Nucleus accumbens (tissue), 56 donors: Measurements from ENCODE around the gene NOP58.
"Not testable (repeated sequence)": the region's sequence is repeated elsewhere in the genome, so short reads cannot be mapped to it uniquely, and the experiment has no call there.

Source experiments
- DNase-seq, 56 donors: peaks; one replicate each; lab custom pipeline; 2025; lab: John Stamatoyannopoulos, UW

Gene NOP58, protein sequence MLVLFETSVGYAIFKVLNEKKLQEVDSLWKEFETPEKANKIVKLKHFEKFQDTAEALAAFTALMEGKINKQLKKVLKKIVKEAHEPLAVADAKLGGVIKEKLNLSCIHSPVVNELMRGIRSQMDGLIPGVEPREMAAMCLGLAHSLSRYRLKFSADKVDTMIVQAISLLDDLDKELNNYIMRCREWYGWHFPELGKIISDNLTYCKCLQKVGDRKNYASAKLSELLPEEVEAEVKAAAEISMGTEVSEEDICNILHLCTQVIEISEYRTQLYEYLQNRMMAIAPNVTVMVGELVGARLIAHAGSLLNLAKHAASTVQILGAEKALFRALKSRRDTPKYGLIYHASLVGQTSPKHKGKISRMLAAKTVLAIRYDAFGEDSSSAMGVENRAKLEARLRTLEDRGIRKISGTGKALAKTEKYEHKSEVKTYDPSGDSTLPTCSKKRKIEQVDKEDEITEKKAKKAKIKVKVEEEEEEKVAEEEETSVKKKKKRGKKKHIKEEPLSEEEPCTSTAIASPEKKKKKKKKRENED

DNA sequence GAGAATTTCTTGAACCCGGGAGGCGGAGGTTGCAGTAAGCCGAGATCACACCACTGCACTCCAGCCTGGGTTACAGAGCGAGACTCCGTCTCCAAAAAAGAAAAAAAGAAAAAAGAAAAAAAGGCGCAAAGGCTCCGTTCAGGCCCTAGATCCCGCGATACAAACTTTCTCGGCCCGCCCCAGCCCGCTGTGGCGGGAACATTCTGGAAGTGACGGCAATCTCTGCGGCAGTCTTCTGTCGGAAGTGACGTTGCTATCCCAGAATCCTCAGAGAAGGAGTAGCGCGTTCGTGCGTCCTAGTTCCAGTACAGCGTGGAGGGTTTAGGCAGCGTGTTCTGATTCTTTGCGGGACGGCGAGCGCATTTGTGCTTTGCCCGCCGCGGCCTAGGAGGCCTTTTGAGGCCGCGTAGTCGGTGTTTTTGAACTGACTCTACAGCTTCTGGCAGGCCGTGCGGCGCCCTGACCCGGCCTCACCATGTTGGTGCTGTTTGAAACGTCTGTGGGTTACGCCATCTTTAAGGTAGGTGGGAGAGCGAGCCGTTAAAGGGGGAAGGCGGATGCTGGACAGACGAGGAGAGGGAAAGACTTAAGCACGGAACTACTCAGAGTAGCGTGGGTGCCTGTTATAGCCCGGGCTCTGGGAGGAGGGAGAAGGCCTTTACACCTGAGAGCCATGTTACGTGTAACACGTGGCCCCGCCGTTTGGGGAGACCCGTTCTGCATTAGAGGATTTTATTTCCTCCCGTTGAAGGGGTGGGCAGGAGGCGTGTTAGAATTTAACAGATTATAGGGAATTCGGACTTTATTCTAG is at the start of gene NOP58:
TSS of gene NOP58 (plus strand) at position 297 of the 811 bp plus-strand sequence. CDS start at position 476, 179 bp downstream.
- DNase-seq, result peak; percentile 49 to 96 (median 90)

DNA sequence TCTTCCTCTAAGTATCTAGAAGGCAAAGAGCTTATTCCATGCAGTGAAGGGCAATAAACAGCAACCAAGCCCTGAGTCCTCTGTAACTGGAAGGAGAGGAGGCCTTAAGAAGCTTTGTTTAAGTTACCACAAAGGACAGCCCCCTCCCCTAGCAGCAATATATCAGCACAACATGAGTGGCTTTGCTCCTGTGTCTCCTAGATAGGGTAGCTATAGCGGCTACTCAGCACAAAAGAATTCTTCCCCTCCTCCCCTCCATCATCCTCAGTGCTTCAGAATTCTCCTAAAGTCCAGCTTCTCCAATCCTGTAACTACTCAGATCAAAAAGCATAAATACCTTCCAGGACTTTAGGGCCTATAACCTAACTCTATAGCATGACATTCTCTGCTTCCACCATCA is 43.7 kb upstream of the NOP58 start:
- no peak for DNase-seq

DNA sequence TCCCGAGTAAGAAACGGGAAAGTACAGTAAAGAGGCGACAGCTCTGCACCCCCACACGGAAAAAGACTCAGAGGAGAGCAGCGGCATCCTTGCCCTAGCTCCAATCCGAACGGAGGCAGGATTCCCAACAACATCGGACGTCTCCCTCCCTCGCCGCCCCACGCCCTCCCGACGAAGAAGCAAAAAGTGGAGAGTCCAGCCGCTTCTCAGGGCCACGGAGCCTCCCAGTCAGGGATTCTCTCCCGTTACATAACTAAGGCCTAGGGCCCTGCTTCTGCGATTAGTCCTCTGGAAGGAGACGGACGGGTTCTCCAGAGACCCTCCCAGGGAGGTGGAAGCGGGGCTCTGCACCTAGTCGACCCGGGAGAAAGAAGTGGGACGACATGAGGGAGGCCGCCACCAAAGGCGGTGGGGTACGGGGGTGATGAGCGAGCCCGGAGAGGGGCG is 27.8 kb upstream of the NOP58 start:
- peak in 40 of 56 donors; percentile 3 to 59 (median 36) for DNase-seq

DNA sequence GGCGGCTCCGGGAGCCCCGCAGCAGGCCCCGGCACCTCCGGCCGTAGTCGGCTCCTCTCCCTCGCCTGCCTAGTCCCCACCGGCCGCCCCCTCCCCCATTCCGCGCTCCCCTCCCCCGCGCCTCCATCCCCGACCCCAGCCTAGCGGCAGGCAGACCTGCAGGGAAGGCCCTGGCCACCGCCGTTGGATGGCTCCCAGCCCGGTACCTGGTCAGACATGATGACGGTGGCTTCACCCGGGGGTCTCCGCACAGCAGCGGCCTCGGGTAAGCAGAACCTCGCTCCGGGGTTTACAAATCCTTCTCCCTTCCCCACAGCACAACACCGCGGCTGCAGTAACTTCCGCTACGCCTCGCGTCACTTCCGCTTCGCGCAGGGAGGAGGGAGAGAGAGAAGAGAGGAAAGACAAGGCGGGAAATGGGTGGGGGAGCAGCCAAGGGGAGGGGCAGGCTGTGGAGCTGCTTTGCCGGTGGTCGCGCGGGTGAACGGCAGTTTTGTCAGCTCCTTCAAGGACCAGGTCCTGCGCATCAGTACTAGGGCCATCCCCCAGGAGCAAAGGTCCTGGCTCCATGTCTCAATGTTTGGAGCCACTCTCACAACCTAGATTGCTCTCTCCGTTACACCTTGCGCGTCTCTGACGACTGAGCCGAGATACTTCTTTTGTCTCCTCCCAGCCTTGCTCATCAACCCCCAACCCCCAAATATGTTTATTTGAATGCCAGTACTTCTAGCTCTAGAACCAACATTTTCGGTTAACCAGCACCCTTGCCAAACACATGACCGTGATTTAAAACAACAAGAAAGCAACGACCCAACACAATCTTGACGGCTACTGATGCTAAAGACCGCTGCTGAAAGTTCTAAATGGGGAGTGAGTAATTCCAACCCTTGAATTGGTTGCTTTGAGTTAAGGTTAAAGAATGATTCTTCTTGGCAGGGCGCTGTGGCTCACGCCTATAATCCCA is 27.0 kb upstream of the NOP58 start, which contains the start of gene SUMO1:
TSS of gene SUMO1 (minus strand) at position 364 of the 964 bp plus-strand sequence. CDS start at position 218, 146 bp downstream.
- peak; percentile 9 to 95 (median 85) for DNase-seq

DNA sequence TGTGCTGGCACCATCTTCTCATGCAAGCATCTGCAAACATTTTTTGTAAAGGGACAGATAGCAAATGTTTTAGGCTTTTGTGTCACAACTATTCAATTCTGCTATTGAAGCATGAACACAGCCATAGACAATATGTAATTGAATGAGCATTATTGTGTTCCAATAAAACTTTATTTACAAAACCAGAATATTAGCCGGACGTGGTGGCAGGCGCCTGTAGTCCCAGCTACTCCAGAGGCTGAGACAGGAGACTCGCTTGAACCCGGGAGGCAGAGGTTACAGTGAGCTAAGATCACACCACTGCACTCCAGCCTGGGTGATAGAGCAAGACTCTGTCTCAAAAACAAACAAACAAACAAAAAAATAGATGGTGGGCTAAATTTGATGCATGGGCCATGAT is 17.9 kb upstream of the NOP58 start:
- DNase-seq, result not testable (repeated sequence)

DNA sequence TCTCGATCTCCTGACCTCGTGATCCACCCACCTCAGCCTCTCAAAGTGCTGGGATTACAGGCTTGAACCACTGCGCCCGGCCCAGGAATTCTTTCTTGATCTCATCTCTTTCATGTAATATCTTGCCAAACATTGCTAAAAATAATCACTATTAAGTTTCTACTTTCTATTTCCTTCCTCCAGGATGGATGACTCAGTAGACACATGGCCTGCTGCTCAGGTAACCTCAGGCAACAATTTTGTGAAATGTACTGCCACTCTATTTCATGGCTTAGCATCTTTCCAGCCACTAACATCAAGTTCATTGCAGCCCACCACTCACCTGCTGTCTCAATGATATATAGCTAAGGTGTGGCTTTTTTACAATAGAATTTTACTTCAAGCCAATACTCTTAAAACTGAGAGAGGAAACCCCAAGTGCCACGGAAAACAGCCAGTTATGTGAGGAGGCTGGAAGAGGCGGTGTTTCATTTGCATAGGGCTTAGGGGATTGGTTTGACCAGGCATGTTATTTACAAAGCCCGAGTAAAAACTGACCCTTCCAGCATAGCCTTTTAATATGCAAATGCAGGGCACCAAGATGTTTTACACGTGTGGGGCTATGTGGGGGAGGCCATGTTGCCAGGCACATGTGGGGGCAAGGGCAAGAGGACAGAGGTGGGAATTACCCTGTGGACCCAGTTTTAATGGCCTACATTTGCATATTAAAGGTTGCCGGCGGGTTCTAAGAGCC is 15.9 kb upstream of the NOP58 start:
- peak in 18 of 56 donors; percentile 0 to 50 (median 20) for DNase-seq

DNA sequence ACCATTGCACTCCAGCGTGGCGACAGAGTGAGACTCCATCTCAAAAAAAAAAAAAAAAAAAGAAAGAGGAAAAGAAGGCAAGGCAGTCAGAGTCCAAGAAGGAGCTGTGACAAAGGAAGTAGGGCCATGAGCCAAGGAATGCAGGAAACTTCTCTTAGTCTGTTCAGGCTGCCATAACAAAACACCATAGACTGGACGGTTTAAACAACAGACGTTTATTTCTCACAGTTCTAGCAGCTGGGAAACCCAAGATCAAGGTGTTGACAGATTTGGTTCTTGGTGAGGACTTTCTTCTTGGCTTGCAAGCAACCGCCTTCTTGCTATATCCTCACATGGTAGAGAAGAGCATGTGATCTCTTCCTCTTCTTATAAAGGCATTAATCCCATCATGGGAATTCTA is 14.1 kb upstream of the NOP58 start:
- DNase-seq, result no peak

DNA sequence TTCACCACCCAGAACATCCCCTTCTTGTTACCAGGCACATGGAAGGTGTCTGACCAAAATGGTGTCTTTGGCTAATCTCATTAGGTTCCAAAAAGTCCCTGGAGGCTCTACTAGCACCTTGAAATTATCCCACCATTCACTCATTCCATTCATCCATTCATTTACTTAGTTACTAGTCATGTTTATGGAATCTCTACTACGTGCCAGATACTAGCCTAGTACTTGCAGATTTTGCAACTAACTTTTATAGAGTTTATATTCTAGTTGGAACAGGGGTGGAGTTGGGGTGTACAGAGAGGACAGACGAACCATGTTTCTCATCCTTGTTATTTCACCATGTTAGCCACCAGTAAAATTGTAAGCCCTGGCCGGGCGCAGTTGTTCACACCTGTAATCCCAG is 4.0 kb upstream of the NOP58 start:
- no peak for DNase-seq

DNA sequence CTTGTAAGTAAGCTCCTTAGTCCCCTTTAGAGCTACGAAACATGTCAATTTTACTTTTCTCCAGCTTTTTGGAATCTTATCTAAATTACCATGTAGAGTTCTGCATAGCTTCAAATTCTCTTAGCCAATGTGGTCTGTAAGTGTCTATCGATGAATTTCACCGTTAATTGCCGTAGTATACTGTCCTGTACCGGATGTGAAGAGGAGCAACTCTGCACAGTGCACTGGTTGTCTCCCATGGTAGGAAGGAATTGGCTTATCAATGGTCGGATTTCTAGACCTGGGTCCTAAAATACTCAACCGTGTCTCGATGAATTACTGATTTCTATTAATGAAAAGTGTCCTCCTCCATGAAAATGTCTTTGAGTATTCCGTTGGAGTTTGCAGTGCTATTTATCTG is 1.9 kb downstream of the NOP58 start:
- no peak for DNase-seq

DNA sequence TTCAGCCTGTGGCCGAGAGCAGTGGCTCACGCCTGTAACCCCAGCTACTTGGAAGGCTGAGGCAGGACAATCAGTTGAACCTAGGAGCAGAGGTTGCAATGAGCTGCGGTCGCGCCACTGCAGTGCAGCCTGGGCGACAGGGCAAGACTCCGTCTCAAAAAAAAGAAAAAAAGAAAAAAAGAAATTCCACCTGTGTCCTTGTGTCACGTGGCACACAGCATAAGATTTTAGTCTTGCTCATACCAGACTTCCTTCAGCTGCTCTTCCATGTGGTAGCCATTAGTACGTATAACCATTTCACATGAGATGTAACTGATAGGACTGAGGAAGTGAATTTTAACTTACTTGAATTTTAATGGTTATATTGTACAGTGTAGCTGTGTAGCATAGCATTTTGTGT is 4.0 kb downstream of the NOP58 start:
- no peak for DNase-seq

DNA sequence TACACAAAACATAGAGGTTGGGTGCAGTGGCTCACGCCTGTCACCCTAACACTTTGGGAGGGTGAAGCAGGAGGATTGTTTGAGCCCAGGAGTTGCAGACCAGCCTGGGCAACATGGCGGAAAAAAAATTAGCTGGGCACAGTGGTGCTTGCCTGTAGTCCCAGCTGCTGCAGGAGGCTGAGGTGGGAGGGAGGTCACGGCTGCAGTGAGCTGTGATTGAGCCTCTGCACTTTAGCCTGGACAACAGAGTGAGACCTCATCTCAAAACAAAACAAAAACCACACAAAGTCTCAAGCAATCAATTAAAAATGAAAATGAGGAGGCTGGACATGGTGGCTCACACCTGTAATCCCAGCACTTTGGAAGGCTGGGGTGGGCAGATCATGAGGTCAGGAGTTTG is 4.9 kb downstream of the NOP58 start:
- DNase-seq, result no peak

DNA sequence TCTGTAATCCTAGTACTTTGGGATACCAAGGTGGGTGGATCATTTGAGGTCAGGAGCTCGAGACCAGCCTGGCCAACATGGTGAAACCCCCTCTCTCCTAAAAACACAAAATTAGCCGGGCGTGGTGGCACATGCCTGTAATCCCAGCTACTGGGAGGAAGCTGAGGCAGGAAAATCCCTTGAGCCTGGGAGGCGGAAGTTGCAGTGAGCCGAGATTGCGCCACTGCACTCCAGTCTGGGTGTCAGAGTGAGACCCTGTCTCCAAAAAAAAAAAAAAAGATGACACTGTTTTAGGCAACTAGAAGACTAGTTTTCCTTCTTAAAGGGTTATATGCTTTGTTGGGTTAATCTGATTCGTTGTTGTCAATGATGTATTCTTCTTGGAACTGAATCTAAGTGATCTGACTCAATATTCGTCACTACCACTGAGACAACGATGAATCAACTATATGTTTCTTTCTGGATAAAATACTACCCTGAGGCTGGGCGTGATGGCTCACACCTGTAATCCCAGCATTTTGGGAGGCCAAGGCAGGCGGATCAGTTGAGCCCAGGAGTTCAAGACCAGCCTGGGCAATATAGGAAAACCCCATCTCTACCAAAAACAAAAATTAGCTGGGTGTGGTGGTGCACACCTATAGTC is 10.6 kb downstream of the NOP58 start:
- not testable (repeated sequence) for DNase-seq

DNA sequence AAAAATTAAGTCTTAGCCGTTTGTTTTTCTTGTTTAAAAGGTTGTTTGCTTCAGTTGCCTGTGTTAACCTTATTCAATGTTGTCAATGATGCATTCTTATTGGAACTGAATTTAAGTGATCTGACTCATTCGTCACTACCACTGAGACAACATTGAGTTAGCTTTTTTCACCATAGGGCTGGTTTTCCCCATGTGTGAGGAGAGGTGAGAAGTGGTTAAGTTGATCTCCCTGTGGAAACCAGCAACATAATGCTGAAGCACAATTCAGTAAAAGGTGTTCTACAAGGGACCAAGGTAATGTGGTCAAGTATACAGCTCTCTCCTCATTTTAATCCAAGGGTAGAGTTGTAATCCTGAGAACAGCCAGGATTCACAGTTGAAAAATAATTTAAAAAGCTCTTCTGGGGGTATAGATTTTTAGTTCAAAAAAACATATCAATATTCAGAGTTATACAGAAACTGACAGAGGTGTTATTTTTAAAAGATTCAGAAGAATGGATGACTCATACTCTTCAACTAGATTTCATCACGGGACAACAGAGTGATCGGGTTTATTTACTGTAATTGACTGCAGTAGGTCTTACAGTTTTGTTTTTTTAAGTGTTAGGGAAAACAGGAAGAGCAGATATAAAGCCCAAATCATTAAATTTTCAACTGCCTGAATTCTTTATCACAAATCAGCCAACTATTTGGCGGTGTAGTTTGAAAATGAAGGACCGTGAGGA is 12.6 kb downstream of the NOP58 start:
- no peak for DNase-seq

DNA sequence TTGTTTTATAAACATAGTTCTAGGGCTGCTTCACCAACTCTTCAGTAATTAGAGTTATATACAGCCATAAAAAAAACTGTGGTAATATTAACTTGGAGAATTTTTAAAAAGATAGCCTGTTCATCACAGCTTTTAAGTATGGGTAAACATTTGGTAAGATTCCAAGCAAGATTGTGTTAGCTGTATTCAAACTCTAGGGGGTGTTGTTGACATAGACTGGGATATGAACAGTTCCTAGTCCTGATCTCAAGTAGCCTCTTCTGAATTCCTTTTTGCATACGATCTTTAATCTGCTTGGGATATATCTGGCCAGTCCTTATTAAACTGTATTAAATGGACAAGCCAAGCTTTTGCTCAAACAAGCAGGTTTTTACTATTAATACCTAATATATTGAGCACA is 13.4 kb downstream of the NOP58 start:
- DNase-seq, result no peak

DNA sequence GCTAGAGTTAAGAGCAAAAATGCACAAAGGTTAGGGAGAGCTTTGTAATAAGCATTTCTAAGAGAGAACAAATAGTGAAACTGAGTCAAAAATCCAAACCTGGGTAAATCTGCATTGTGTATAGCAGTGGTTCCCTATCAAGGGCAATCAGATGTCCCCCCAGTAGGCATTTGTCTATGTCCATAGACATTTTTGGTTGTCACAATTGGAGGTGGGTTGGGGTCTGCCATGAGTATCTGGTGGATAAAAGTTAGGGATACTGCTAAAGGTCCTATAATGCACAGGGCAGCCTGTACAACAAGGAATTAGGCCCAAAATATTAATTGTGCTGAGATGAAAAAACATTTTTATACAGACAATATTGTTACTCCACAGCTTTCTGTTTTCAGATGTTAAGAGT is 21.0 kb downstream of the NOP58 start:
- DNase-seq, result no peak

DNA sequence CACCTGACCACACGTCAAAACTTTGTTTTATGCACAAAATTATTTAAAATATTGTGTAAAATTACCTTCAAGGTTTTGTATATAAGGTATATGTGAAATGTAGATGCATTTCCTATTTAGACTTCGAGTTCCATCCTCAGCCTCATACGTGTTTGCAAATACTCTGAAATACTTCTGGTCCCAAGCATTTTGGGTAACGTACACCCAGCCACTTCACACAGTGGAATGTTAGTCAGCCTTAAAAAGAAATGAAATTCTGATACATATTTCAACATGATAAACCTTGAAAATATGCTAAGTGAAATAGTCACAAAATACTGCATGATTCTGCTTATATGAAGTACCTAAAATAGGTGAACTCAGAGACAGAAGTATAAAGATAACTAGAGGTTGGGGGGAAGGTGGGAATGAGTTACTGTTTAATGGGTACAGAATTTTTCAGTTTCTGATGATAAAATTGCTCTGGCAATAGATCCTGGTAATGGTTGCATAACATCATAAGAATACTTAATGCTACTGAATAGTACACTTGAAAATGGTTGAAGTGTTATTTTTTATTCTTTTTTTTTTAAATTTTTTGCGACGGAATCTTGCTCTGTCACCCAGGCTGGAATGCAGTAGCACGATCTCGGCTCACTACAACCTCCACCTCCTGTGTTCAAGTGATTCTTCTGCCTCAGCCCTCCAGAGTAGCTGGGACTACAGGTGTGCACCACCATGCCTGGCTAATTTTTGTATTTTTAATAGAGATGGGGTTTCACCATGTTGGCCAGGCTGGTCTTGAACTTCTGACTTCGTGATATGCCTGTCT is 24.0 kb downstream of the NOP58 start:
- no peak for DNase-seq

DNA sequence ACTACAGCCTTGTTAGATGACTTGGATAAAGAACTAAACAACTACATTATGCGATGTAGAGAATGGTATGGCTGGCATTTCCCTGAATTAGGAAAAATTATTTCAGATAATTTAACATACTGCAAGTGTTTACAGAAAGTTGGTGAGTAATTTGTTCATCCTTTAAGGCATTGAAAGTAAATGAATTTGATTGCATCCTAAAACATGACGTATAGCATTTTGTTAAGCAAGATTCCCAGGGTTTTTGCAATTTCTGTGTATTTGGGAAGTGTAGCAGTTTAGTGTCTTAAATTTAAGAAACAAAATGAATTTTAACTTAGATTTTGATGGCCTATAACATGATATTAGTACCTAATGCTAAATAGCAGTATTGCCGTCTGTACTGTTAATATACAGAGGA is 24.8 kb downstream of the NOP58 start:
- no peak for DNase-seq
